Muscle of back (tissue), 11 donors: ENCODE measurements around the gene ATP1A2. TPM values are rescaled to one million over a fixed set of nuclear protein-coding genes. Genes with fewer than 3 reads are reported as not detected.
A peak's percentile ranks its signal among the peaks of the same experiment; 100 is the strongest.

Experiments
- DNase-seq, 3 donors: peaks; one replicate each; pipeline versions ENCODE4 v3.0.0 to v3.0.0-alpha.2; 2013
- polyA plus RNA-seq, 10 donors: library from polyadenylated mRNA; unstranded; fragments of 120-200 nt; gene quantifications; one replicate each; pipeline ENCODE4 v1.2.1, GENCODE V29; 2013; ENCODE audit not compliant: insufficient read length in 10 of 10

ATP1A2 gene
- polyA plus RNA-seq, 10 donors = 30.5 to 114 (median 76.2) TPM

- DNase-seq = no peak
Observed at GRCh38 chr1:160139840-160140239, 24.3 kb downstream of the ATP1A2 start.

- DNase-seq = no peak
Observed at GRCh38 chr1:160143695-160144094, 28.1 kb downstream of the ATP1A2 start.

- no peak for DNase-seq
Observed at GRCh38 chr1:160144921-160145320, 29.4 kb downstream of the ATP1A2 start.

GRCh38 chr1:160146107-160146506 is 30.5 kb downstream of the ATP1A2 start:
- no peak for DNase-seq

- DNase-seq = no peak
Observed at GRCh38 chr1:160148121-160148520, 32.6 kb downstream of the ATP1A2 start.

- DNase-seq = no peak
Observed at GRCh38 chr1:160149233-160149632, 33.7 kb downstream of the ATP1A2 start.

- DNase-seq = no peak
Observed at GRCh38 chr1:160149716-160150115, 34.2 kb downstream of the ATP1A2 start.

- DNase-seq = no peak
Observed at GRCh38 chr1:160151303-160151702, 35.7 kb downstream of the ATP1A2 start, which contains the start of gene ATP1A4. ATP1A4 (plus strand) TSS chr1:160151603; CDS start chr1:160152041, 438 bp downstream.

GRCh38 chr1:160154790-160155189 is 39.2 kb downstream of the ATP1A2 start:
- no peak for DNase-seq

- no peak for DNase-seq
Observed at GRCh38 chr1:160156361-160156760, 40.8 kb downstream of the ATP1A2 start.

- DNase-seq = no peak
Observed at GRCh38 chr1:160157174-160157573, 41.6 kb downstream of the ATP1A2 start.

- DNase-seq = no peak
Observed at GRCh38 chr1:160158031-160158430, 42.5 kb downstream of the ATP1A2 start.

GRCh38 chr1:160158534-160158933 is 43.0 kb downstream of the ATP1A2 start:
- no peak for DNase-seq

GRCh38 chr1:160159846-160160245 is 44.3 kb downstream of the ATP1A2 start:
- no peak for DNase-seq

- peak in 2 of 3 donors; percentile 22 to 39 for DNase-seq
Observed at GRCh38 chr1:160161965-160162705, 46.6 kb downstream of the ATP1A2 start.

GRCh38 chr1:160162931-160163330 is 47.4 kb downstream of the ATP1A2 start:
- DNase-seq = no peak

GRCh38 chr1:160163615-160164014 is 48.1 kb downstream of the ATP1A2 start:
- no peak for DNase-seq

GRCh38 chr1:160164121-160164520 is 48.6 kb downstream of the ATP1A2 start:
- no peak for DNase-seq

- no peak for DNase-seq
Observed at GRCh38 chr1:160166166-160166868, 50.8 kb downstream of the ATP1A2 start.

- DNase-seq = no peak
Observed at GRCh38 chr1:160167056-160167455, 51.5 kb downstream of the ATP1A2 start.

- DNase-seq = peak in 1 of 3 donors; percentile 37
Observed at GRCh38 chr1:160167580-160167979, 52.0 kb downstream of the ATP1A2 start.

GRCh38 chr1:160168016-160168415 is 52.5 kb downstream of the ATP1A2 start:
- no peak for DNase-seq
